SK-N-SH (cell line): ENCODE results near the gene RNLS.

Experiments used
- CTCF ChIP-seq: fragments of 200-600 bp; sonication (generic); IDR thresholded peaks from 2 replicates; pipeline ENCODE4 v1.6.1; 2017; ENCODE audit warnings: antibody characterized with exemption, mild to moderate bottlenecking, moderate library complexity
- EP300 ChIP-seq, 2 experiments: IDR thresholded peaks; 2 replicates each; pipeline versions ENCODE4 v1.4.0 to v1.6.1; 2012; ENCODE audit warnings: borderline replicate concordance in 1 of 2, low read depth in 1 of 2, low read length in 1 of 2
- JUND ChIP-seq: IDR thresholded peaks from 2 replicates; pipeline ENCODE4 v1.4.0; 2012
- MAX ChIP-seq: IDR thresholded peaks from 2 replicates; pipeline ENCODE4 v1.4.0; 2012; ENCODE audit warnings: low read depth
- MXI1 ChIP-seq: IDR thresholded peaks from 2 replicates; pipeline ENCODE4 v1.6.1; 2012; ENCODE audit warnings: mild to moderate bottlenecking, low read depth, low read length, improper control_type of control experiment
- POLR2AphosphoS5 ChIP-seq: IDR thresholded peaks from 2 replicates; pipeline ENCODE4 v1.6.1; 2012; ENCODE audit warnings: low read depth, low read length
- SIN3A ChIP-seq: IDR thresholded peaks from 2 replicates; pipeline ENCODE4 v1.6.1; 2012; ENCODE audit warnings: low read depth, mild to moderate bottlenecking, low read length, moderate library complexity, borderline replicate concordance
- SMC3 ChIP-seq: IDR thresholded peaks from 2 replicates; pipeline ENCODE4 v1.6.1; 2012; ENCODE audit warnings: low read depth, low read length, improper control_type of control experiment
- YY1 ChIP-seq: IDR thresholded peaks from 2 replicates; pipeline ENCODE4 v1.4.0; 2012; ENCODE audit warnings: low read depth, mild to moderate bottlenecking
- TF ChIP-seq, protein P1 (sequence below): IDR thresholded peaks from 2 replicates; pipeline ENCODE4 v1.6.1; 2012; ENCODE audit warnings: mild to moderate bottlenecking, low read depth, low read length, moderate library complexity
- TF ChIP-seq, protein P2 (sequence below): IDR thresholded peaks from 2 replicates; pipeline ENCODE4 v1.4.0; 2012; ENCODE audit warnings: low read depth, borderline replicate concordance

DNA sequence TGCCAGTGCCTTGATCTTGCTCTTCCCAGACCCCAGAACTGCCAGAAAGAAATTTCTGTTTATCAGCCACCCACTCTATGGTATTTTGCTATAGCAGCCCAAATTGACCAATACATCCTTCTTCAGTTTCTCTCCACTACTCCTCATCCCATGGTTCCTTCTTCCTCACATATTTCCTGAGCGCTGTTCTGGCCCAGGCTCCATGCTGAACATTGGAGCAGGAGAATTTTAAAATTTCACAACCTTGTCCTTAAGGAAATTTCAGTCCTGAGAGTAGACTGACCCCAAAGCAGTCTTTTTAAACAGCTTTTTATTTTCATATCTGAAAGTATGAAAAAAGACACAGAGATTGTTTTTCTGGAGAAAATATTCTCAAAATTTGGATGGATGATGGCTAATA, 297.1 kb downstream of the RNLS start:
- TF ChIP-seq POLR2AphosphoS5 (no peak), CTCF (no peak), YY1 (no peak), EP300 (IDR thresholded peaks at IDR 0.05; ENCODE audit: borderline replicate concordance in 1 of 2, low read depth in 1 of 2, low read length in 1 of 2) (no peak), MXI1 (no peak), JUND (no peak), SIN3A (no peak), MAX (no peak), SMC3 (no peak)
- TF ChIP-seq, protein P1, sequence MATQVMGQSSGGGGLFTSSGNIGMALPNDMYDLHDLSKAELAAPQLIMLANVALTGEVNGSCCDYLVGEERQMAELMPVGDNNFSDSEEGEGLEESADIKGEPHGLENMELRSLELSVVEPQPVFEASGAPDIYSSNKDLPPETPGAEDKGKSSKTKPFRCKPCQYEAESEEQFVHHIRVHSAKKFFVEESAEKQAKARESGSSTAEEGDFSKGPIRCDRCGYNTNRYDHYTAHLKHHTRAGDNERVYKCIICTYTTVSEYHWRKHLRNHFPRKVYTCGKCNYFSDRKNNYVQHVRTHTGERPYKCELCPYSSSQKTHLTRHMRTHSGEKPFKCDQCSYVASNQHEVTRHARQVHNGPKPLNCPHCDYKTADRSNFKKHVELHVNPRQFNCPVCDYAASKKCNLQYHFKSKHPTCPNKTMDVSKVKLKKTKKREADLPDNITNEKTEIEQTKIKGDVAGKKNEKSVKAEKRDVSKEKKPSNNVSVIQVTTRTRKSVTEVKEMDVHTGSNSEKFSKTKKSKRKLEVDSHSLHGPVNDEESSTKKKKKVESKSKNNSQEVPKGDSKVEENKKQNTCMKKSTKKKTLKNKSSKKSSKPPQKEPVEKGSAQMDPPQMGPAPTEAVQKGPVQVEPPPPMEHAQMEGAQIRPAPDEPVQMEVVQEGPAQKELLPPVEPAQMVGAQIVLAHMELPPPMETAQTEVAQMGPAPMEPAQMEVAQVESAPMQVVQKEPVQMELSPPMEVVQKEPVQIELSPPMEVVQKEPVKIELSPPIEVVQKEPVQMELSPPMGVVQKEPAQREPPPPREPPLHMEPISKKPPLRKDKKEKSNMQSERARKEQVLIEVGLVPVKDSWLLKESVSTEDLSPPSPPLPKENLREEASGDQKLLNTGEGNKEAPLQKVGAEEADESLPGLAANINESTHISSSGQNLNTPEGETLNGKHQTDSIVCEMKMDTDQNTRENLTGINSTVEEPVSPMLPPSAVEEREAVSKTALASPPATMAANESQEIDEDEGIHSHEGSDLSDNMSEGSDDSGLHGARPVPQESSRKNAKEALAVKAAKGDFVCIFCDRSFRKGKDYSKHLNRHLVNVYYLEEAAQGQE: no peak
- TF ChIP-seq, protein P2, sequence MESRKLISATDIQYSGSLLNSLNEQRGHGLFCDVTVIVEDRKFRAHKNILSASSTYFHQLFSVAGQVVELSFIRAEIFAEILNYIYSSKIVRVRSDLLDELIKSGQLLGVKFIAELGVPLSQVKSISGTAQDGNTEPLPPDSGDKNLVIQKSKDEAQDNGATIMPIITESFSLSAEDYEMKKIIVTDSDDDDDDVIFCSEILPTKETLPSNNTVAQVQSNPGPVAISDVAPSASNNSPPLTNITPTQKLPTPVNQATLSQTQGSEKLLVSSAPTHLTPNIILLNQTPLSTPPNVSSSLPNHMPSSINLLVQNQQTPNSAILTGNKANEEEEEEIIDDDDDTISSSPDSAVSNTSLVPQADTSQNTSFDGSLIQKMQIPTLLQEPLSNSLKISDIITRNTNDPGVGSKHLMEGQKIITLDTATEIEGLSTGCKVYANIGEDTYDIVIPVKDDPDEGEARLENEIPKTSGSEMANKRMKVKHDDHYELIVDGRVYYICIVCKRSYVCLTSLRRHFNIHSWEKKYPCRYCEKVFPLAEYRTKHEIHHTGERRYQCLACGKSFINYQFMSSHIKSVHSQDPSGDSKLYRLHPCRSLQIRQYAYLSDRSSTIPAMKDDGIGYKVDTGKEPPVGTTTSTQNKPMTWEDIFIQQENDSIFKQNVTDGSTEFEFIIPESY: no peak
